GM18517 (cell line): ENCODE data around the gene NUDT15.
"Not testable (repeated sequence)": the region's sequence is repeated elsewhere in the genome, so short reads cannot be mapped to it uniquely, and the experiment has no call there.

Source experiments
- ATAC-seq: cut with Tn5 transposase; IDR thresholded peaks from one replicate; pipeline ENCODE4 v1.9.1; 2021; ENCODE audit warnings: mild to moderate bottlenecking, moderate library complexity; ENCODE audit not compliant: unreplicated experiment

Gene NUDT15

DNA sequence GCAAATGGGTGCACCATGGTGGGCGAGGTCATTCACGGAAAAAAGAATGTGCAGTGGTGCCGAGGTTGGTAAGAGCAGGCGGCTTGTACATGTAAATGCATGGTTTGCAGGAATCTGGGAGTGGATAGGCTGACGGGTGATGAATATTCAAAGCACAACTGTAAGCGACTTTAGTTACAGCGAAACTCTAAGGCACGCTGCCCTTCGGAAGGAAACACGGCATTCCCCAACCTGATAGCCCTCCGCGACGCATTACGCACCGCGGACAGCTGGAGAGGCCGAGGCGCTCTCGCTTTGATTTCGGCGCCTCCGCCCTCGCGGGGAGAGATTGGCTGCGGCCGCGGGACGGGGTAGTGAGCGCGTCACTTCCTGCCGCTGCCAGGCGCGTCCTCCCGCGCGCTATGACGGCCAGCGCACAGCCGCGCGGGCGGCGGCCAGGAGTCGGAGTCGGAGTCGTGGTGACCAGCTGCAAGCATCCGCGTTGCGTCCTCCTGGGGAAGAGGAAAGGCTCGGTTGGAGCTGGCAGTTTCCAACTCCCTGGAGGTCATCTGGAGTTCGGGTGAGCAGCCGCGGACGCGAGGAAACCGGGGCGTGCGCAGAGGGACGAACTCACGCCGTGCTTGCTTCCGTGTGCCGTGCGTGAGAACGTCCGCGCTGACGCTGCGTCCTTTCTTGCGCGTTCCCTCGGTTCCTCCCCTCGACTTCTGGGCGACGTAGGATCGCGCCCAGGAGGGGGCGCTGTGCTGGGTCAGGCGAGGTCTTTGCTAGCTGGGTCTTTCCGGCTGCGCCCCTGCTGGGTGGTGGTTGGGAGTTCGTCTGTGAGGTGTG, at the start of gene NUDT15:
NUDT15 (plus strand) TSS at position 381 of the 828 bp plus-strand sequence; CDS start at position 402, 21 bp downstream.
- ATAC-seq = peak; percentile 92

DNA sequence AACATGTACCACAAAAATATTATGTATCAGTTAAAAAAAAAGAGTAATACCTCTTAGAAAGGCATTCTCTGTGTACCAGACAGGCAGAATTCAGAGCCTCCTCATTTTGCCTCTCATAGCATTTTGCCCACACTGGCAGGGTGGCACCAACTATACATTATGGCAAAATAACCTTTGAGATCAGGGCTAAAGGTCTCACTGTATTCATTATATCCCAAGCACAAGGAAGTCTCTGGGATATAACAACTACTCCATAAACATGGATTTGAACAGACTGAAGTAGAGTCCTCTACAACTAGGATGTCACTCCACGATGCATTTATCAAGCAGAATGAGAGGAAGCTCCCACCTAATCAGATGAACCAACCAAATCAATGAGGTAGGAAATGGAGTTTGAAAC, 47.1 kb upstream of the NUDT15 start:
- ATAC-seq = no peak

DNA sequence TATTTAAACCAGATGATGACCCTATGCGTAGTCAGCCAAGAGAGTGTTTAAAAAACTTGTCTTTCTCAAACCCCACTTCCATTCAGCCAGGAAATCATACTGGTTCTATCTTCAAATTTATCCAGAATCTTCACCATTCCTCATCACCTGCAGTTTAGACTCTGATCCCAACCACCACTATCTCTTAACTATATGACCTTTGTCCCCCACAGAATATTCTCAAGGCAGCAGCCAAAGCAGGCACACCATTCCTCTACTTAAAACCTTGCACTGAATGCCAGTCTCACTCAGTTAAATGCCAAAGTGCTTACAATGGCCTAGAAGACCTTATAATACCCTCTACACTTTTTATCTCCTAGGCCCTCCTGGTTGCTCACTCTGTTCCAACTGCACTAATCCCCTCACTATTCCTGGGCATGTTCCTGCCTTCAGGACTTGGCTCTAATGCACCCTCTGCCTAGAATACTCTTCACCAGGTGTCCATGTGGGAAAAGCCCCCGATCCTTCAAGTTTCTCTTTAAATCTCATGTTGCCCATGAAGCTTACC, 46.5 kb upstream of the NUDT15 start:
- ATAC-seq = no peak

DNA sequence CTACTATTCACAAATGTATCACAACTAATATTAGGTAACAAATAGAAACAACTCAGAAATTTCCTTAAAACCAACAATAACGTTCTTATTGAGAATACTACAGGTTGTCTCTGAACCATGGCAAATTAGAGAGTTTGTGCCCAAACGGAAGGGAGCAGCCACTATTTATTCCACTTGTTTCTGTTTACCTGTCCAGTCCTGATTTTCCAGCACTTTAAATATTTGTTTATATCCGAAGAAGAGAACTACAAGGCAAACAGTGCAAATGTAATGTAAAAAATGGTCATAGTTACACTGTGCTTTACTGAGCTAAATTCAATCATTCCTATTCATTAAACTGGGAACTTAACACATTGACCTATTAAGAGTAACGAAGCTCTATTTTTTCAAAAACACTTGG, 45.7 kb upstream of the NUDT15 start:
- no peak for ATAC-seq

DNA sequence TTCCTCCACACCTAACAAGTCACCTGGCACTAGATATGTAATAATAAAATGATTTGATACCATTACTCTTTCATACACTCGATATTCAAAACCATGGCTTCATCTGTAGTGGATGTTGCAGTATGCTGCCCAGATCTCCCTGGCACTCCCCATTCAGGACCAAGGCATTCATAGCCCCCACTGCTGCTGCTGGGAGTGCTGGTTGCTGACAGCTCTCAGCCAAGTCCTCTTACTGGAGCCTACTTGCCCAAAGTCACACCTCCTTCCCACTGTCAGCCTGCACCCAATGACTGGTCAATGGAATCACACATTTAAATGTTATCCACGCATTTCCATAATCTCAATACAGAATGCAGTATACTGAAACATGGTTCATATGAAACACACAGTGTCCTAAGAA, 40.1 kb upstream of the NUDT15 start:
- no peak for ATAC-seq

DNA sequence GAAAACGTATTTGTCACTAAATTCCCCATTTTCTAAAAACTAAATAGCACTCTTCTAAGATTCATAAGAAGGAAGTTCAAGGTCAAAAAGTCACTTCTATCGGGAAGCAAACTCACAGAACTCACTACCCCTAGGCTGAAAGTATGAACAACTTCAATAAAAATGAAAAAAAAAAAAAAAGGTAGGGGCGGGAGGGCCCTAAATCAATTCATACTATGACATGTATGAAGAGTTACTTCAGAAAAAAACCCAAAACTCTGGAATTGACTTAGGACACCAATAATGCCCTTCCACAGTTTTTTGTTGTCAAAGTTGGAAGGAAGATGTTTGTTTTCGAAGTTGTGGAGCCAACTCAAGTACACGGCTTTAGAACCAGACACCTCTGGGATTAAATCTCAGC, 37.6 kb upstream of the NUDT15 start:
- ATAC-seq = no peak

DNA sequence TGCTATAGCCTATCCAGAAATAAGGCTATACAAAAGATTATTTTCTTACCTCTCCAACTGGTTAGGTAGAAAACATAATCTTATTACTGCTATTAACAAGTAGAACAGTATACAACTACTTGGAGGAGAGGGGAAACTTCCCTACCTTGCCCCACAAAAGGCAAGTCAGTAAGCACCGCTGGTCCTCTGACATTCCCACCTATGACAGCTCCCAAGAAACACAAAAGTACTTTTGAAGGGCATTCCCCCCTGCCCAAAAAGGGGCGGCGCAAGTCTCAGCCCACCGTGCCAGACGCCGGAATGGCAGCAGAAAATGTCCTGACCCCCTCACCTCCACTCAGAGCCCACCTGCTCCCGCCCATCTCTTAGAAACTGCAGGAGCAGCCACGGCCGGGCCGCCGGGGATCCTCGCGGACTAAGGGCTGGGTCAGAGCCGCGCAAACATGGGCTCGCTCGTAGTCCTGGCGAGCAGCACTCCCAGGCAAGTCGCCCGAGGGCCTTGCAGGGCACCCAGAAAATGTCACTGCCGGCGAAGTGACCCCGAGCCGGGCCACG, 36.9 kb upstream of the NUDT15 start:
- ATAC-seq = peak; percentile 47

DNA sequence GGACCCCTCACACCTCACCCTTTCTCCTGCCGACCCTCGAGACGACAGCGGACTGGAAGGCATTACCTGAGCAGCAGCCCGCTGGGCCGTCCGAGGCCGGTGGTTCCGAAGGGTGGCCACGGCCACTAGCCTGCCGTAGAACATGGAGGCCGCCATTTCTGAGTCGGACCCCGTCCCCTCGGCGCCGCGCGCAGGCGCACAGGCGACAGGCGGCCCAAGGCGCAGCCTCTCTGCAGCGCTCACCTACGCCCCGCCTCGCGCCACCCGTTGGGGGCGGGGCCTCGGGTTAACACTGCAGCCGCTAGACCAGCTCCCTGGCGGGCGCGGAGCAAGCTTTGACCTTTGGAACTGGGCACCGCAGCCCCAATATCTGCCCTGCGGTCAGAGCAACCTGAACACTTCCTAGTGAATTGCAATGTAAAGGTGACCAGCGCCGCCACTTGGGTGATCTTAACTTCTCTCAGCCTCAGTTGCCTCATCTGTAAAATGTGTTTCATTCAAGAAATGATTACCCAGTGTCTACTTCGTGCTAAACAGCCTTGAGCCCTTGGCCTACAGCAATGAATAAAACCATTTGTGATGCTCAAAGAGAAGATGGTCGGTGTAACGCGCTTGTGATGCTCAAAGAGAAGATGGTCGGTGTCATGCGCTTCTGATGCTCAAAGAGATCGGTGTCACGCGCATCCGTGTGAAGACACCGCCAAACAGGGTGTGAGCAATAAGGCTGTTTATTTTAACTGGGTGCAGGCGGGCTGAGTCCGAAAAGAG, 36.2 kb upstream of the NUDT15 start, which contains the start of gene SUCLA2:
SUCLA2 (minus strand) TSS at position 160 of the 768 bp plus-strand sequence; CDS start at position 156, 4 bp downstream.
- ATAC-seq = peak; percentile 96

DNA sequence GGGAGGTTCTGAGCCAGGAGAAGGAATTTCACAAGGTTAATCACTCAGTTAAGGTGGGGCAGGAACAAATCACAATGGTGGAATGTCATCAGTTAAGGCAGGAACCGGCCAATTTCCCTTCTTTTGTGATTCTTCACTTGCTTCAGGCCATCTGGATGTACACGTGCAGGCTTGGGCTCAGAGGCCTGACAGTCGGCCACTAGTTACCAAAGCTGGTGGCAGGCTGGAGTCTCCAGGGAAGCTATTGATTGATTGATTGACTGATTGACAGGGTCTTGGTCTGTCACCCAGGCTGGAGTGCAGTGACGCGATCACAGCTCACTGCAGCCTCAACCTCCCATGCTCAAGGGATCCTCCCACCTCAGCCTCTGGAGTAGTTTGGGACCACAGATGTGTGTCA, 35.5 kb upstream of the NUDT15 start:
- ATAC-seq = not testable (repeated sequence)

DNA sequence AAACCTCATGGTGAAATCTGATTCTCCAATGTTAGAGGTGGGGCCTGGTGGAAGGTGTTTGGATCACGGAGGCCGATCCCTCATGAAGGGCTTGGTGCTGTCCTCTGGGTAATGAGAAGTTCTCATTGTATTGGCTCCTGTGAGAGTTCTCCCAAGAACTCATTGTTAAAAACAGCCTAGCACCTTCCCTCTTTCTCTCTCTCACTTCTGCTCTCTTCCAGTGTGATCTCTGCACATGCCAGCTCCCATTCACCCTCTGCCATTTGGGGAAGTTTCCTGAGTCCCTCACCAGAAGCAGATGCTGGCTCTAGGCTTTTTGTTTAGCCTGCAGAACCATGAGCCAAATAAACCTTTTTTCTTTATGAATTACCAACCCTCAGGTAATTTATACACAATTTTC, 33.3 kb upstream of the NUDT15 start:
- no peak for ATAC-seq

DNA sequence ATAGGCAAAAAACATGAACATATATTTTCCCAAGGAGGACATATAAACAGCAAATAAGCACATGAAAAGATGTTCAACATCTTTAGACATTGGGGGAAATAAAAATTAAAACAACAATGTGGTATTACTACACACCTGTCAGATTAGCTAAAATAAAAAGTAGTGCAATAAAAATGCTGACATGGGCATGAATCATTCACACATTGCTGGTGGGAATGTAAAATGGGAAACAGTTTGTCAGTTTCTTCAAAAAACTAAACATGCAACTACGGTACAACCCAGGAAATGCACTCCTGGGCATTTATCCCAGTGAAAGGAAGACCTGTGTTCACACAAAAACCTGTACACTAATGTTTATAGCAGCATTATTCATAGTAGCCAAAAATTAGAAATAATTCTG, 31.1 kb upstream of the NUDT15 start:
- ATAC-seq = no peak

DNA sequence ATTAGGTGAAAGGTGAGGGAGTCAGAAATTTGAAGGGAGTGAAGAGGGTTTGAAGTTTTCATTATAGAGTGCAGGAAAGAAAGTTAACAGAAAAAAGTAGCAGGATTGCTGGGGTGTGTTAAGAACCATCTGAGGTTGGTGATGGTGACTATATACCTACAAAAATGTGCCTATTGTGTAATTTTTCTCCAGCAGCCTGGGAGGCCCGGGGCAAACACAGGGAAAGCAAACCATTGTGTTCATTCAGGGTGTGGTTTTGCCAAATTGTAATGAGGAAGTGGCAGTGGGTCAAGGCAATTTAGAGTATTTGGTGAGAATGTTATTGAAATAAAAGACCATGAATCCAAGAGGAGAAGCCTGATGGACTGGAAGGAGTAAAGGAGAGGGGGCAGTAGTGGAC, 28.2 kb upstream of the NUDT15 start:
- no peak for ATAC-seq

DNA sequence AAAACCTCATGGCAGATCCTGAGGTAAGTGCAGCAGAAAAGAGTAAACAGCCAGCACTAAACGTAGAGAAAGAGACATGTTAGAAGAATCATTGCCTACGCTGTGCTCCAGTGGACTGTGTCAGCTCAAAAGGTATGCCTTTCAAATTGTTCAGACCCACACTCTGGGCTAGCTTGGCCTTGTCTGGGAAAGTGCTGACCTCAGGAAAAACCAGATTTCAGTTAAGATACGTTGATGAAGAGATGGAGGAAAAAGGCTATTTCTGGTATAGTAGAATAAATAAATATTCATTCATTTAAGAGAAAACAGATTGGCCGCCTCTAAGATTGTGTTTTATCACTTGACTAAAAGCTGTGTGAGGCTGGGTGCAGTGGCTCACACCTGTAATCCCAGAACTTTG, 26.8 kb upstream of the NUDT15 start:
- no peak for ATAC-seq

DNA sequence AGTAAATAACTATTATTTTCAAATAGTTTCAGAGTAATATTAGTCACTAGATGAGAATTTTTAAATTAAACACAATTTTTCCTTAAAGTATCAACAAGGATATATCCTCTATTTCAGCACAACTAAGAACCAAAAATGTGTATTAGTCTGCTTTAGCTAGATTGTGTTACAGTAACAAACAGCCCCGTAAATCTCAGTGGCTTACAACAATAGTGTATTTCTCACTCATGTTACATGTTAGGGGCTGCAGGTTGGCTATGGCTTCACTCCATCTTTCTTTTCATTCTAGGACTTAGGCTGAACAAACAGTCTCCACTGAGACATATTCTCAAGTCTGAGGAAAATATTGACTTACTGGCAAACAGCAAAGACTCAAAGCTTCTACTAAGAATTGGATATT, 24.9 kb upstream of the NUDT15 start:
- no peak for ATAC-seq

DNA sequence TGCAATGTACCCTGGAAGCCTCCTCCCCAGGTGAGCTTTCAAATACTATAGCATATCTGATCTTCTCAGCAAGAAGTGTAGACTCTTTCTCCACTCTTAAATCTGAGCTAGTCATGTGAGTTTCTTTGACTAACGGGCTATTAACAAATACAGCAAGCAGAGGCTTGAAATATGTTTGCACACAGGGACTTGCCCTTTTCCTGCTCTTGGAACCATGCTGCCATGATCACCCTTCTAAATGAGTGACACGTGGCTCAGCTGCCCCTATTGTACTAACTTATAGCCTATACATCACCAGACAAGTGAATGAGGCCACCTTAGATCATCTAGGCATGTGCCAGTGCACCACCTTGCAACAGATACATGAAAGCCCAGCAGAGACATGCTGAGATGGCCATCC, 23.2 kb upstream of the NUDT15 start:
- no peak for ATAC-seq

DNA sequence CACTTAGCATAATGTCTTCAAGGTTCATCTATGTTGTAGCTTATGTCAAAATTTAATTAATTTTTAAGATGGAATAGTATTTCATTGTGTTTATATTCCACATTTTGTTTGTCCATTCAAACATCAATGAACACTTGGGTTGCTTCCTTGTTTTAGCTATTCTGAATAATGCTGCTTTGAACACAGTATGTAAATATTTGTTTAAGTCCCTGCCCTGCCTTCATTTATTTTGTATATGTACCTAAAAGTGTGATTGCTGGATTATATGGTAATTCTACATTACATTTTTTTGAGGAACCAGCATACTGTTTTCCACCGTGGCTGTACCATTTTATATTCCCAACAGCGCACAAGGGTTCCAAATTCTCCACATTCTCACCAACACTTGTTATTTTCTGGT, 18.9 kb upstream of the NUDT15 start:
- ATAC-seq = no peak

DNA sequence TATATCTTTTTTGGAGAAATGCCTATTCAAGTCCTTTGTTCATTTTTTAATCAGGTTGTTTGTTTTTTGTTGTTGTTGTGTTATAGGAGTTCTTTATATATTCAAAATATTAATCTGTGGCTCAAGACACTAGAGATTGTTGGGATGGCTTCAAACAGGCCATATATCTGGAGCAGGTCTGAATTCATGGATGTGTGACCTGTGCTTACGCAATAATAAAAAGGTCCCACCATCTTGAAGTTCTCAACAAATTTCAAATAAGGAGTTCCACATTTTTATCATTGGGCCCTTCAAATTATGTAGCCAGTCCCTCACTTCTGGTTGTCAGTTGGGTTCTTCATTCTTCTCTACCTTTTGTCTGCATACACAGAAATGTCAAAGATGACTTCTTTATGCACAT, 17.7 kb upstream of the NUDT15 start:
- ATAC-seq = no peak

DNA sequence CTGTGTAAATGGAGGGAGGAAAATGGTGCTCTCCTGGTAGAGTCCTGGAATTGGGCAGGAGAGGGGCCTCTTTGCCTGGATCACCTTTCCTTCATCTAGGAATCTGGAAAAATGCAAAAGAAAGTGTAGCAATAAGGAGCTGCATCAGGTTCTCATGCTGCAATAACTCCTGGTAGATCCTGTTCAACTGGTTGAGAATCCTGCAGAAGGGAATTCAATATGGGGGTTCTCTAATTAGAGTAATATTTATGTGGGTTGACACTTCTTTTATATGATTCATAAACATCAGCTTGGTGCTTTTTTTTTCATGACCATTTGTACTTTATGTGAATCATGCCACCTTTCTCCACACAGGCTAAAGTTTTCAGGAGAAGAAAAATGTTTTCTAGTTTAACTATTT, 9.5 kb upstream of the NUDT15 start:
- no peak for ATAC-seq

DNA sequence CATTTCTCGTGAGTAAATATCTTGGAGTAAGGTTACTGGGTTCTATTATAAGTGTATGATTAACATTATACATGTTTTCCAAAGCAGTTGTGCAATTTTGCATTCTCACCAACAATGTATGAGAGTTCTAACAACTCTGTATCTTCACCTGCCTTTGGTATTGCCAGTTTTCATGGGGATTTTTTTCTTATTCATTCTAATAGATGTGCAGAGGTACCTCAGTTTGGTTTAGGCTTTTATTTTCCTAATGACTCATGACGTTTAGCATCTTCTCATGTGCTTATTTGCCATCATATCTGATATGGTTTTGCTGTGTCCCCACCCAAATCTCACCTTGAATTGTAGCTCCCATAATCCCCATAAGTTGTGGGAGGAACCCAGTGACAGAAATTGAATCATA, 7.7 kb upstream of the NUDT15 start:
- no peak for ATAC-seq

DNA sequence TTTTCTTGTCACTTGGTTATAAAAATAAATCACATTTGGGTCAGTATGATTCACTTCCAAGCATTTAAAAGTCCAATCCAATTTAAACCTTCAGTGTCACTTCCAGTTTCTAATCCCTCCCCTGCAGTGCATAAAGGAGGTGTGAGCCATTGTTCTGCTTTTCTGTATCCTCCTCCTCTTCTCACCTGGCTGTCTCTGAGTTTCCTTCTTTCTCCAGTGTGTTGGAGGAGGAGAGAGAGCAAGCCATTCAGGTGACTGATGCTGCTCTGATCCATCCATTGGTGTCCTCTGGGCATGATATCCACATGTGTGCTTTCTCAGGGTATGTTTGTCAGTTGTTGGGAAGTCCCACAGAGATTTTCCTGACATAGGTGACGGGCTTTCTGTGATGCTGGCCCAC, 1.2 kb downstream of the NUDT15 start:
- ATAC-seq = no peak

DNA sequence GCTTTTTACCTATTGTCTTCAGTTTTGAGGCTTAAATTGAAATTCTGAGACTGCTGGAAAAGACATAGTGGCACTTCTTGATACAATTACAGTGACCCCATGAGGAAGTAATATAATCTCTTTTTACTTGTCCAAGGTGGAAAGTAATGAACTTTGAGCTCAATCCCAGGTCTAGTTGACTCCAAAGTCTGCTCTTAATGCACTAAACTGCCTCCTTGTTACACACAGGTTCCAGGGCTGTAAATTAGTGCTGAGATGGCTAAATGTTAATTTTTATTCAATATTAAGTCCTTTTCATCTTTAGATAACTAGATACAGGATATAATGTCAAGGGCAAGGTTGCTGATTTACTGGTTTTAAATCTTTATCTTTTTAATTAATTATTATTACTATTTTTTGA, 2.5 kb downstream of the NUDT15 start:
- no peak for ATAC-seq

DNA sequence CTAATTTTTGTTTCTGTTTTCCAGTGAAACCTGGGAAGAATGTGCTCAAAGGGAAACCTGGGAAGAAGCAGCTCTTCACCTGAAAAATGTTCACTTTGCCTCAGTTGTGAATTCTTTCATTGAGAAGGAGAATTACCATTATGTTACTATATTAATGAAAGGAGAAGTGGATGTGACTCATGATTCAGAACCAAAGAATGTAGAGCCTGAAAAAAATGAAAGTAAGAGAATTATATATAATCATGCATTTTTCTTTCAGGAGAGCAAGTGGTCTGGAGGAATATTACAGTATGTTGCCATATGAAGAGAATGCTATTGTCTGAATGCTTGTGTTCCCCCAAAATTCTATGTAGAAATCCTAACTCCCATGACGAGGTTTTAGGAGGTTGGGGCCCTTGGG, 3.4 kb downstream of the NUDT15 start:
- no peak for ATAC-seq
